Hippocampal formation (tissue), 2 donors: ENCODE data around the gene STK40.
A peak's percentile ranks its signal among the peaks of the same experiment; 100 is the strongest.

Source experiments
- DNase-seq, 2 donors: peaks; one replicate each; lab custom pipeline; 2025; lab: John Stamatoyannopoulos, UW

STK40 gene

GRCh38 chr1:36369061-36369861, 16.5 kb downstream of the STK40 start:
- DNase-seq, result peak; percentile 50 to 54

- DNase-seq, result no peak
Observed at GRCh38 chr1:36367798-36368197, 17.9 kb downstream of the STK40 start.

DNA sequence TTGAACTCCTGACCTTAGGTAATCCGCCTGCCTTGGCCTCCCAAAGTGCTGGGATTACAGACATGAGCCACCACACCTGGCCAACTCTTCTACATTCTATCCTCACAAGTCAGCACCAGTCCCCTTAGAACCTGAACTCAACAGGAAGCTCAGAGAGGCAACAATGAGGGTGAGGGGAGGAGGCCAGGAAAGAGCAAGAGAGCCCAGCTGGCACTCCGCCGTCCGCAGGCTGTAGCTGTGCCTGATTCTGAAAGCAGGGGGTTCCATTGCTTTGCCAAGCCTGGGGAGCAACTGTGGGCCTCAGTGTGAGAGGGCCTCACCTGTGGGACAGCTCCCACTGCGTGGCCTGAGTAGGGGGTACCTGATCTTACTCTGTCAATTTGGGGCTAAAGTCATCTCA, 18.7 kb downstream of the STK40 start:
- no peak for DNase-seq

- DNase-seq, result peak; percentile 72 to 79
Observed at GRCh38 chr1:36366091-36366661, 19.5 kb downstream of the STK40 start.

GRCh38 chr1:36365381-36365780, 20.3 kb downstream of the STK40 start:
- peak; percentile 35 to 58 for DNase-seq

GRCh38 chr1:36359911-36360550, 25.7 kb downstream of the STK40 start:
- DNase-seq, result no peak

DNA sequence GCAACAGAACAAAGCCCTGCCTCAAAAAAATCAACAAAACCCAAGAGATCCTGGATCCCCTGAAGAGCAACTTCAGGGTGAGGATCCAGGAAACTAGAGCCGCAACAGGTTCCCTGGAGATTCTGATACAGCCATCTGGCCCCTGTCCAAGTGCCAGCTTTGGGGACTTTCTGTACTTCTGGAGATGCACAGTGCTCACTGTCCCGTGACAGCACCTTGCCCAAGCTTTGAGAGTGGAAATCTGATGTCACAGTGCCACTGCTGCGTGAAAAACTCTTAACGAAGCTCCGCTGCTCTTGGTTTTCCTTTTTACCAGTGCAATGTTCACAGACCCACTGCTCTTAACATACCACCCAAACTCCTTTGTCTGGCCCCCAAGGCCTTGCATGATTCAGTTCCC, 26.3 kb downstream of the STK40 start:
- DNase-seq, result no peak

- no peak for DNase-seq
Observed at GRCh38 chr1:36358514-36359084, 27.1 kb downstream of the STK40 start.

- DNase-seq, result no peak
Observed at GRCh38 chr1:36355811-36356210, 29.9 kb downstream of the STK40 start.

- DNase-seq, result no peak
Observed at GRCh38 chr1:36354486-36354885, 31.2 kb downstream of the STK40 start.

- no peak for DNase-seq
Observed at GRCh38 chr1:36352910-36353878, 32.5 kb downstream of the STK40 start.

DNA sequence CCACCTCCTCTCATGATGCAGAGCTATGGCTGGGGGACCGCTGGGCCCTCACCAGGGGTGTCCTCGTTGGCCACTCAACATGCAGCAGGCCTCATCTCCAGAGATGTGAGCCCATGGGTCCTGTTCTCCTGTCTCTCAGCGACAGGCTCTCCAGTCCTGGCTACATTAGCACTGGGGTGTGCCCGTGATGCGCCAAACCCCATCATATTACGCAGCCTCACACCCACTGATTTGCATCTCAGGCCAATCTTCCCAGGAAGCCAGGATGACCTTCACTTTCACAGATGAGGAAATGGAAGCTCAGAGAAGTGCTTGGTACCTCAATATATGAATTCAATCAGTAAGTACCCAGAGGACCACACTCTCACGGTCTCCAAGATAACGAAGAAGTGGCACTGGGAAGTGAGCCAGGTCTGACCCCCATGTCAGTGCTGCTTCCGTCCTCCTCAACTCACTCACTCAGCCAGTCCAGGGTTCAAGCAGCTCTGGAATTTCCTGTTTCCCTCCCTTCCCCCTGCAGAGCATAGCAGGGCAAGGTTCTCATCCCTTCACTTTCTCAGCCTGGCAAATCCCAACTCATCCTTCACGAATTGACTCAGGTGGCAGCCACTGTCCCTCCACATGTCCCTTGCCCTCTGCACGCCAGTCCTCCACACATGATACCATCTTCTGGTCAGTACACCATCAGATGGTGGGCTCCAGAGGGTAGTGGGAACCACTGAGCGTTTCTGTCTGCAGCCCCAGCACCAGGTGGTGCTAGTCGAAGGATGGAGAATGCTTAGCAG, 33.4 kb downstream of the STK40 start:
- no peak for DNase-seq

DNA sequence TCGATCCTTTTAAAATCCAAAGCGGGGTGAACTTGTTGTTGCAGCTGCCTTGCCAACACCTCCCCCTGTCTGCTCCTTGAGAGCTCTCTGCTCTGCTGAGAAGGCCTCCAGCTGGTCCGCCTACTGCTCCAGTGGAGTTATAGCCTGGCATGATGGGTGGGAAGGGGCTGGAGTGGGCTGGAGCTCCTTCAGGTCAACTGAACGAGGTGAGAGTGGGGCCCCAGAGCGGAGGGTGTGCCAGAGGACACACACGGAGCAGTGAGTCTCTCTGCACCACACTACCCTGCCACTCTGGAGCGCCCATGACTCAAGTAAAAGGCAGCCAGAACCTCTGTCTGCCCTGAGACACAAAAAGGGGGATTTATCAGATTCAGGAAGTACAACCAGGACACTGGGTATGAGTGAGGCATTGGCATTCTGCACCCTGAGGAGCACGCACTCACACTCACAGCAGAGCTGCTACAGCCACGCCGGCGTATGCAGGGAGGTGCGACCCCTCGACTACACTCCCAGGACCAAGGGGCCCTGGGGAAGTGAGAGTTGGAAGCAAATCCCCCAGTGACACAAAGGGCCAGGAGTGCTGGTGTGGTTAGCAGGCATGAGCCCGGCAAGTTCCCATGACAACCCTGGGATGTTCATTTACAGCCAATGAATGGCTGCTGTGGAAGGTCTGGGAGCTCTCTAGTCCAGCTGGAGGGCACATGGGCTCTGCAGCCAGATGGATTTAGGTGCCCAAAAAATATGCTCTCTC, 34.3 kb downstream of the STK40 start:
- peak in 1 of 2 donors; percentile 6 for DNase-seq

GRCh38 chr1:36350659-36351226, 35.0 kb downstream of the STK40 start:
- no peak for DNase-seq

DNA sequence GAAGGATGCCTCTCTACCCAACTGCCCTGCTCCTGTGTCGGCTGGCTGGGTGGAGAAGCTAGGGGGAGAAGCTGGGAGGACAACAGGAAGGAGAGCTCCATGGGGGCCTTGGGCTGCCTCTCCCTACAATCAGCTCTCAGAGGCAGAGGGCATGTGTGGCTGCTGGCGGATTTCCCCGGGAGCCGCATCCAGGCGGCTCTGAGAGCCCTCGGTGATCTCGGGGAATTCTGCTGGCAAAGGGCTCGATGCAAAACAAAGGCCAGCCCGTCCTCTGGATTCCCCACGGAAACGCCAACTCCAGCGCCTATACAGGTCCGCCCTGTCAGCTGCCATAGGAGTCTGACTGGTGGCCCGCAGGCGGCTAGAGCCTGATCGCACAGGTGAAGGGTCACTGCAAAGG, 35.9 kb downstream of the STK40 start:
- DNase-seq, result no peak

DNA sequence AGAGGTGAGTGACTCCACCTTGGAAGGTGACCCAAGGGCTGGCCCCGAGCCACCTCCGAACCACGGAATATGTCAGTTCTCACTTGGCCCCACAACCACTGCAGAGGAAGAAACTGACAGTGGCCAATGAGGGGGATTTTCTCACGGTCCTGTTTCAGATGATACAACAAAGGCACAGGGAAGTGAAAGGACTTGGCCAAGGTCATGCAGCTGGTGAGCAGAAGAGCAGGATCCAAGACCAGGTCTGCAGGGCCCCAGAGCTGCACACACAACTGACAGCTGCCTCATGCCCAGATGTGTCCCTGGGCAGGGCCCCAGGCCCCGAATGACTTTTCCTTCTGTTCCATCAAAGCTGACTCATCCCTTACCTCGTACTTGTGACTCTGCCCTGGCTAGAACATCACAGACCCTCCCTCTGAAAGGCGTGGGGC, 36.5 kb downstream of the STK40 start:
- DNase-seq, result no peak

- no peak for DNase-seq
Observed at GRCh38 chr1:36346741-36347370, 38.9 kb downstream of the STK40 start.

DNA sequence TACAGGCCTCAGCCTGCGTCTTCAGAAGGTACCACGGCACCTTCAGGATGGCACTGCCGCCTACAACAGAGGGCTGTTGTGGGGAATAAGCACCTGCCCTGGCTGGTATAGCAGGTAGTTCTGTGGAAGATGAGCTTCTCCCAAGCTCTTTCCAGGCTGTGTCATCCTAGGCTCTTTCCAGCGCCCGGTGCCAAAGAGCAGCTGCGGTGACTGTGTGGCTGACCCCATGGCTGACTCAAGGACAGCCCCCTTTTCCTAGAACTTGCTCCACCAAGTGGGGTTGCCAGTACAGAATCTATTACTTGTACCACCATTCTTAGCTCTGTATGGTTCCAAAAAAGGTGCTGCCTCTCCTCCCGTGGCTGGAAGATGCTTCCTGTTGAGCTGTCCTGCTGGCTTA, 40.4 kb downstream of the STK40 start:
- DNase-seq, result no peak

DNA sequence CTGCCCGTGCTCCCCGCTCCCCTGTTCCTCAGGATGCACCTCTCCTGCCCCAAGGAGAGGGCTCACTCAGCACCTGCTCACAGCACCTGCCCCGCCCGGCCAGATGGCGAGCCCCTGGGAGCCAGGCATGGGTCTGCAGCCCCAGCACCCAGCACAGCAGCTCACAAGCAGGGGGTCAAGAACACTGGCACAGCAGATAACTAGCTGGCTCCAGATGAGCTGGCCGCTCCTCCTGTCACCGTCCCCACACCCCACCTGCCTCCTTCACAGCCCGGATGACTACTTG, 41.4 kb downstream of the STK40 start:
- DNase-seq, result no peak
